Measurements from ENCODE around the gene VPS25.
A peak's percentile ranks its signal among the peaks of the same experiment; 100 is the strongest.

The VPS25 gene

GRCh38 chr17:42744806-42745617 is 28.2 kb upstream of the VPS25 start, which contains the start of gene EZH1:
TSS of gene EZH1 (minus strand) at chr17:42745040. CDS start at chr17:42728941, 16,099 bp downstream.
- TF ChIP-seq CTCF (IDR thresholded peaks at IDR 0.05; ENCODE audit: control insufficient read depth, insufficient read depth, low read depth, low read length, missing control alignments): no peak
- peak; percentile 31 for DNase-seq (ENCODE audit: low read depth)
- peak within 1 kb of the TSS; percentile 91 for H3K4me3 ChIP-seq (ENCODE audit: control insufficient read depth, low read depth, low read length)

GRCh38 chr17:42748202-42748907 is 24.9 kb upstream of the VPS25 start:
- H3K4me3 ChIP-seq (ENCODE audit: control insufficient read depth, low read depth, low read length): no peak overlapping the region
- DNase-seq (ENCODE audit: low read depth): no peak
- no peak for TF ChIP-seq CTCF (IDR thresholded peaks at IDR 0.05; ENCODE audit: control insufficient read depth, insufficient read depth, low read depth, low read length, missing control alignments)

- no peak overlapping the region for H3K4me3 ChIP-seq (ENCODE audit: control insufficient read depth, low read depth, low read length)
- DNase-seq (ENCODE audit: low read depth): no peak
- TF ChIP-seq CTCF (IDR thresholded peaks at IDR 0.05; ENCODE audit: control insufficient read depth, insufficient read depth, low read depth, low read length, missing control alignments): no peak
Observed at GRCh38 chr17:42748908-42749798, 24.1 kb upstream of the VPS25 start.

- no peak for TF ChIP-seq CTCF (IDR thresholded peaks at IDR 0.05; ENCODE audit: control insufficient read depth, insufficient read depth, low read depth, low read length, missing control alignments)
- H3K4me3 ChIP-seq (ENCODE audit: control insufficient read depth, low read depth, low read length): no peak overlapping the region
- no peak for DNase-seq (ENCODE audit: low read depth)
Observed at GRCh38 chr17:42750739-42751344, 22.4 kb upstream of the VPS25 start.

- TF ChIP-seq CTCF (IDR thresholded peaks at IDR 0.05; ENCODE audit: control insufficient read depth, insufficient read depth, low read depth, low read length, missing control alignments): no peak
- no peak for DNase-seq (ENCODE audit: low read depth)
Observed at GRCh38 chr17:42751628-42752027, 21.6 kb upstream of the VPS25 start.

GRCh38 chr17:42754782-42755181 is 18.5 kb upstream of the VPS25 start:
- no peak for TF ChIP-seq CTCF (IDR thresholded peaks at IDR 0.05; ENCODE audit: control insufficient read depth, insufficient read depth, low read depth, low read length, missing control alignments)
- no peak for DNase-seq (ENCODE audit: low read depth)

More at GRCh38 chr17:42751628-42752027, 21.6 kb upstream of the VPS25 start:
- H3K4me3 ChIP-seq (ENCODE audit: control insufficient read depth, low read depth, low read length): no peak overlapping the region

More at GRCh38 chr17:42754782-42755181, 18.5 kb upstream of the VPS25 start:
- H3K4me3 ChIP-seq (ENCODE audit: control insufficient read depth, low read depth, low read length): no peak overlapping the region
